Liver (tissue), 3 donors: ENCODE results near the gene CDC5L.

ENCODE experiments used
- TF ChIP-seq, protein P1 (sequence below): fragments of 150-350 bp; IDR thresholded peaks from 2 replicates; pipeline ENCODE4 v1.5.1; 2017; ENCODE audit warnings: improper control_type of control experiment, low read depth, low read length; ENCODE audit not compliant: missing input control
- TF ChIP-seq, protein P2 (sequence below): IDR thresholded peaks from 2 replicates; pipeline ENCODE4 v1.6.1; 2016; ENCODE audit warnings: antibody characterized with exemption
- donor health status: healthy.
- donor health status: healthy.

DNA sequence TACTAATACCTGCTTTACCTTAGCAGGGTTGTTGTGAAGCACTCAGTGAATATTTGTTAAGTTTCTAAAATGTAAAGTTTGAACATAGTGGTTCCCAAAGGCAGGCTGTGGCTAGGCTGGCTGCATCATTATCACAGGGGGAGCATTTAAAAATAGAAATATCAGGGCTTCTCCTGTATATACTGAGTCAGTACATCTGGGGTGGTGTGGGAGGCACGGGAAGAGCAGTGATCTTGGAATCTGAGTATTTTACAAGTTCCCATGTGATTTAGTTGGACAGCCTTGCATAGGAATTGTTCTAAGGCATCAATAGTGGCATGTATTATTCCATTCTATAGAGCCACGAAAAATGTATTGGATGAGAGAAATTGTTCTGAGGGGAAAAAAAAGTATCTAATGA is 8.0 kb downstream of the CDC5L start:
- TF ChIP-seq, protein P1, sequence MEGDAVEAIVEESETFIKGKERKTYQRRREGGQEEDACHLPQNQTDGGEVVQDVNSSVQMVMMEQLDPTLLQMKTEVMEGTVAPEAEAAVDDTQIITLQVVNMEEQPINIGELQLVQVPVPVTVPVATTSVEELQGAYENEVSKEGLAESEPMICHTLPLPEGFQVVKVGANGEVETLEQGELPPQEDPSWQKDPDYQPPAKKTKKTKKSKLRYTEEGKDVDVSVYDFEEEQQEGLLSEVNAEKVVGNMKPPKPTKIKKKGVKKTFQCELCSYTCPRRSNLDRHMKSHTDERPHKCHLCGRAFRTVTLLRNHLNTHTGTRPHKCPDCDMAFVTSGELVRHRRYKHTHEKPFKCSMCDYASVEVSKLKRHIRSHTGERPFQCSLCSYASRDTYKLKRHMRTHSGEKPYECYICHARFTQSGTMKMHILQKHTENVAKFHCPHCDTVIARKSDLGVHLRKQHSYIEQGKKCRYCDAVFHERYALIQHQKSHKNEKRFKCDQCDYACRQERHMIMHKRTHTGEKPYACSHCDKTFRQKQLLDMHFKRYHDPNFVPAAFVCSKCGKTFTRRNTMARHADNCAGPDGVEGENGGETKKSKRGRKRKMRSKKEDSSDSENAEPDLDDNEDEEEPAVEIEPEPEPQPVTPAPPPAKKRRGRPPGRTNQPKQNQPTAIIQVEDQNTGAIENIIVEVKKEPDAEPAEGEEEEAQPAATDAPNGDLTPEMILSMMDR = no peak
- TF ChIP-seq, protein P2, sequence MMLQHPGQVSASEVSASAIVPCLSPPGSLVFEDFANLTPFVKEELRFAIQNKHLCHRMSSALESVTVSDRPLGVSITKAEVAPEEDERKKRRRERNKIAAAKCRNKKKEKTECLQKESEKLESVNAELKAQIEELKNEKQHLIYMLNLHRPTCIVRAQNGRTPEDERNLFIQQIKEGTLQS = no peak
